Measurements from ENCODE around the gene CGB3. TPM values are rescaled to one million over a fixed set of nuclear protein-coding genes. Genes with fewer than 3 reads are reported as not detected.

Gene CGB3
- polyA plus RNA-seq, 3 donors = not detected

- peak within 1 kb of the TSS; percentile 78 to 98 (median 93) for H3K4me3 ChIP-seq (replicated peaks in 1 of 3; ENCODE audit: low read depth in 2 of 3, low read length in 3 of 3)
- H3K36me3 ChIP-seq (replicated peaks in 1 of 2; ENCODE audit: control insufficient read depth in 1 of 2, insufficient read depth in 2 of 2, low read length in 2 of 2) = peaks cover 13 to 21% of the 10 kb centered on the region in 2 donors
- H3K79me2 ChIP-seq (ENCODE audit: insufficient read depth, low read length) = peaks cover 77% of the 10 kb centered on the region
- Mint-ChIP-seq H3K9me3 (peaks cover 0 to 1% (median 0%) of the 10 kb centered on the region in 7 donors), H3K27ac (peak within 1 kb of the TSS; percentile 91 to 99 (median 97)), H3K4me1 (peaks cover 26% of the 10 kb centered on the region), H3K4me3 (peak within 1 kb of the TSS; percentile 92 to 94), H3K36me3 (peaks cover 14 to 32% of the 10 kb centered on the region in 2 donors), H3K27me3 (ENCODE audit: low read depth in 3 of 3) (peaks cover 0 to 3% (median 0%) of the 10 kb centered on the region in 3 donors)
- H4K20me1 ChIP-seq (ENCODE audit: insufficient read depth, low read length) = peaks cover 8% of the 10 kb centered on the region
- intact Hi-C loops (cut with micrococcal nuclease) = loop anchor here in 1 of 2 donors (10.0 kb wide), 1 partner anchor 669 kb away; the partner anchor contains the start of gene EMP3
- peak; percentile 99 for TF ChIP-seq CTCF (IDR thresholded peaks at IDR 0.05)
- 0% methylated on average over 45 of the region's 56 CpGs for WGBS (ENCODE audit: insufficient coverage)
- no peaks in the 10 kb centered on the region for H3K27me3 ChIP-seq (ENCODE audit: control insufficient read depth in 2 of 2, insufficient read depth in 2 of 2, low read length in 2 of 2)
- H3K4me2 ChIP-seq (replicated peaks; ENCODE audit: extremely low read depth, low read length, poor library complexity, severe bottlenecking) = peak within 1 kb of the TSS; percentile 98
- peak within 1 kb of the TSS; percentile 95 for H2AFZ ChIP-seq (ENCODE audit: insufficient read depth, low read depth, low read length, poor library complexity, severe bottlenecking)
- H3K27ac ChIP-seq (ENCODE audit: low read depth in 1 of 2, low read length in 2 of 2) = peak within 1 kb of the TSS; percentile 86 to 94
- H3K9me3 ChIP-seq (replicated peaks in 1 of 2; ENCODE audit: control insufficient read depth in 1 of 2, insufficient read depth in 1 of 2, low read length in 2 of 2) = no peaks in the 10 kb centered on the region
- DNase-seq = peak; percentile 98 to 100 (median 100)
- H3K9ac ChIP-seq (ENCODE audit: insufficient read depth, low read length, poor library complexity, severe bottlenecking) = peak within 1 kb of the TSS; percentile 85
- peaks cover 25 to 40% of the 10 kb centered on the region in 2 donors for H3K4me1 ChIP-seq (ENCODE audit: control insufficient read depth in 1 of 2, insufficient read depth in 2 of 2, low read length in 2 of 2)
These were observed 30.7 kb downstream of the CGB3 start, which contains the start of the genes GYS1 and RUVBL2 for GRCh38 chr19:48993175-48994034. GYS1 (minus strand) TSS chr19:48993309; CDS start chr19:48993112, 197 bp downstream. RUVBL2 (plus strand) TSS chr19:48993887; CDS start chr19:48993912, 25 bp downstream.

- Histone ChIP-seq H3K36me3 (replicated peaks in 1 of 2; ENCODE audit: control insufficient read depth in 1 of 2, insufficient read depth in 2 of 2, low read length in 2 of 2) (peaks cover 18 to 27% of the 10 kb centered on the region in 2 donors), H3K9me3 (replicated peaks in 1 of 2; ENCODE audit: control insufficient read depth in 1 of 2, insufficient read depth in 1 of 2, low read length in 2 of 2) (no peaks in the 10 kb centered on the region), H4K20me1 (ENCODE audit: insufficient read depth, low read length) (peaks cover 8% of the 10 kb centered on the region), H3K4me2 (replicated peaks; ENCODE audit: extremely low read depth, low read length, poor library complexity, severe bottlenecking) (peak overlapping the region; percentile 98), H3K79me2 (ENCODE audit: insufficient read depth, low read length) (peaks cover 71% of the 10 kb centered on the region), H3K27me3 (ENCODE audit: control insufficient read depth in 2 of 2, insufficient read depth in 2 of 2, low read length in 2 of 2) (no peaks in the 10 kb centered on the region), H2AFZ (ENCODE audit: insufficient read depth, low read depth, low read length, poor library complexity, severe bottlenecking) (peak overlapping the region; percentile 95), H3K4me1 (ENCODE audit: control insufficient read depth in 1 of 2, insufficient read depth in 2 of 2, low read length in 2 of 2) (peaks cover 25 to 40% of the 10 kb centered on the region in 2 donors), H3K27ac (ENCODE audit: low read depth in 1 of 2, low read length in 2 of 2) (peak overlapping the region; percentile 86 to 94), H3K9ac (ENCODE audit: insufficient read depth, low read length, poor library complexity, severe bottlenecking) (peak overlapping the region; percentile 85), H3K4me3 (replicated peaks in 1 of 3; ENCODE audit: low read depth in 2 of 3, low read length in 3 of 3) (peak overlapping the region; percentile 78 to 98 (median 93))
- H3K9me3 Mint-ChIP-seq = peaks cover 0 to 1% (median 0%) of the 10 kb centered on the region in 7 donors
- H3K4me1 Mint-ChIP-seq = peaks cover 26% of the 10 kb centered on the region
- intact Hi-C loops (cut with micrococcal nuclease) = loop anchor here in 1 of 2 donors (10.0 kb wide), 1 partner anchor 668 kb away; the partner anchor contains the start of gene EMP3
- peaks cover 20 to 39% of the 10 kb centered on the region in 2 donors for H3K36me3 Mint-ChIP-seq
- no peak for DNase-seq
- H3K4me3 Mint-ChIP-seq = peak overlapping the region; percentile 92 to 94
- peaks cover 0 to 3% (median 0%) of the 10 kb centered on the region in 3 donors for H3K27me3 Mint-ChIP-seq (ENCODE audit: low read depth in 3 of 3)
- 0% methylated on average over 16 of the region's 20 CpGs for WGBS (ENCODE audit: insufficient coverage)
- TF ChIP-seq CTCF (IDR thresholded peaks at IDR 0.05) = no peak
- peak overlapping the region; percentile 91 to 99 (median 97) for H3K27ac Mint-ChIP-seq
These were observed 31.5 kb downstream of the CGB3 start for GRCh38 chr19:48992581-48993174.
